PC-3 (cell line): Measurements from ENCODE around the gene ZNF784.

ENCODE experiments used
- CTCF ChIP-seq: fragments of 300-600 bp; sonication (generic); conservative IDR thresholded peaks from 2 replicates; pipeline ENCODE4 v1.5.1; 2017; ENCODE audit warnings: antibody characterized with exemption, low read depth, mild to moderate bottlenecking, low read length
- EZH2 ChIP-seq: fragments of 300-600 bp; sonication (generic); IDR thresholded peaks from one replicate; pipeline ENCODE4 v1.6.1; 2017; ENCODE audit warnings: antibody characterized with exemption, mild to moderate bottlenecking, low read length; ENCODE audit not compliant: unreplicated experiment

GRCh38 chr19:55601084-55601483 is 23.3 kb downstream of the ZNF784 start:
- no peak for TF ChIP-seq CTCF
- no peak for TF ChIP-seq EZH2
